CD14-positive monocyte (primary cell): ENCODE data around the gene GGA1. TPM values are rescaled to one million over a fixed set of nuclear protein-coding genes. Genes with fewer than 3 reads are reported as not detected.

Source experiments
- DNase-seq, 3 donors: peaks; one replicate each; pipeline ENCODE4 v3.0.0-alpha.2; 2011 to 2022
- H2AFZ ChIP-seq: 2 replicates; pipeline ENCODE4 v1.6.0; 2012; ENCODE audit warnings: mild to moderate bottlenecking, low read depth, low read length, inconsistent platforms; ENCODE audit not compliant: insufficient read depth, poor library complexity, severe bottlenecking
- H3K27ac ChIP-seq, 2 donors: 1 replicate in 1 of 2; 2 replicates in 1 of 2; pipeline ENCODE4 v1.5.1; 2012 to 2013; ENCODE audit warnings: low read length in 2 of 2, control low read depth in 1 of 2, inconsistent platforms in 1 of 2, low read depth in 1 of 2, mild to moderate bottlenecking in 1 of 2
- H3K27me3 ChIP-seq, 2 donors: one replicate each; pipeline versions ENCODE4 v1.6.0 to v1.6.1; 2011 to 2013; ENCODE audit warnings: low read length in 2 of 2; ENCODE audit not compliant: control insufficient read depth in 2 of 2, insufficient read depth in 2 of 2
- H3K36me3 ChIP-seq, 2 donors: replicated peaks in 1 of 2; 1 replicate in 1 of 2; 2 replicates in 1 of 2; pipeline versions ENCODE4 v1.5.1 to v1.6.1; 2012 to 2013; ENCODE audit warnings: low read length in 2 of 2, control low read depth in 1 of 2, inconsistent platforms in 1 of 2, mild to moderate bottlenecking in 1 of 2; ENCODE audit not compliant: insufficient read depth in 2 of 2, control insufficient read depth in 1 of 2
- H3K4me1 ChIP-seq, 2 donors: 1 replicate in 1 of 2; 2 replicates in 1 of 2; pipeline versions ENCODE4 v1.5.1 to v1.6.1; 2012 to 2013; ENCODE audit warnings: low read length in 2 of 2, control low read depth in 1 of 2, inconsistent platforms in 1 of 2, mild to moderate bottlenecking in 1 of 2, moderate library complexity in 1 of 2; ENCODE audit not compliant: insufficient read depth in 2 of 2, control insufficient read depth in 1 of 2
- H3K4me2 ChIP-seq: replicated peaks from 2 replicates; pipeline ENCODE3; 2012; ENCODE audit warnings: low read length, moderate library complexity, mild to moderate bottlenecking; ENCODE audit not compliant: poor library complexity, severe bottlenecking; ENCODE audit errors: extremely low read depth
- H3K4me3 ChIP-seq, 3 experiments: fragments of 200-600 bp in 1 of 3; sonication (generic) in 1 of 3; replicated peaks in 1 of 3; 1 replicate in 2 of 3; 2 replicates in 1 of 3; pipeline ENCODE4 v1.5.1; 2011 to 2013; ENCODE audit warnings: low read length in 3 of 3, mild to moderate bottlenecking in 3 of 3, control low read depth in 2 of 3, low read depth in 2 of 3, inconsistent platforms in 1 of 3, moderate library complexity in 1 of 3
- H3K79me2 ChIP-seq: 2 replicates; pipeline ENCODE4 v1.6.0; 2012; ENCODE audit warnings: mild to moderate bottlenecking, control low read depth, inconsistent platforms, low read length, moderate library complexity; ENCODE audit not compliant: insufficient read depth
- H3K9ac ChIP-seq: 2 replicates; pipeline ENCODE4 v1.6.0; 2017; ENCODE audit warnings: low read length, mild to moderate bottlenecking; ENCODE audit not compliant: insufficient read depth, poor library complexity, severe bottlenecking
- H3K9me3 ChIP-seq, 2 donors: replicated peaks in 1 of 2; 1 replicate in 1 of 2; 2 replicates in 1 of 2; pipeline versions ENCODE4 v1.5.1 to v1.6.1; 2012 to 2013; ENCODE audit warnings: low read length in 2 of 2, control low read depth in 1 of 2; ENCODE audit not compliant: control insufficient read depth in 1 of 2, insufficient read depth in 1 of 2
- H4K20me1 ChIP-seq: 2 replicates; pipeline ENCODE4 v1.6.0; 2012; ENCODE audit warnings: mild to moderate bottlenecking, low read length, control low read depth, moderate library complexity; ENCODE audit not compliant: insufficient read depth
- H3K27ac Mint-ChIP-seq, 7 donors: one replicate each; pipeline ENCODE4 v1.8.0; 2020; ENCODE audit warnings: mild to moderate bottlenecking in 7 of 7, mixed read lengths in 7 of 7, moderate library complexity in 6 of 7, inconsistent platforms in 2 of 7
- H3K27me3 Mint-ChIP-seq, 3 donors: one replicate each; pipeline ENCODE4 v1.8.0; 2021 to 2022; ENCODE audit warnings: low read depth in 3 of 3, mild to moderate bottlenecking in 3 of 3, mixed read lengths in 3 of 3, moderate library complexity in 3 of 3, inconsistent platforms in 1 of 3
- H3K36me3 Mint-ChIP-seq, 2 donors: one replicate each; pipeline ENCODE4 v1.8.0; 2020; ENCODE audit warnings: mixed read lengths in 2 of 2, inconsistent platforms in 1 of 2, mild to moderate bottlenecking in 1 of 2
- H3K4me1 Mint-ChIP-seq: one replicate; pipeline ENCODE4 v1.8.0; 2020; ENCODE audit warnings: mild to moderate bottlenecking, mixed read lengths
- H3K4me3 Mint-ChIP-seq, 2 donors: one replicate each; pipeline ENCODE4 v1.8.0; 2020; ENCODE audit warnings: mild to moderate bottlenecking in 2 of 2, mixed read lengths in 2 of 2, moderate library complexity in 1 of 2
- H3K9me3 Mint-ChIP-seq, 7 donors: one replicate each; pipeline ENCODE4 v1.8.0; 2020 to 2022; ENCODE audit warnings: mixed read lengths in 7 of 7, mild to moderate bottlenecking in 6 of 7, moderate library complexity in 6 of 7, inconsistent platforms in 2 of 7
- WGBS: methylation state at CpG from one replicate; pipeline ENCODE4 v1.1.5; 2013; ENCODE audit warnings: missing lambda C conversion rate; ENCODE audit not compliant: insufficient coverage; 5-methylcytosine and 5-hydroxymethylcytosine counted together
- intact Hi-C, 2 donors: fragments of 100-400 bp; cut with micrococcal nuclease; formaldehyde crosslinking; loops; one replicate each; pipeline versions ENCODE4 v1.15.0 to v1.15.1; 2023
- polyA plus RNA-seq, 3 donors: library from polyadenylated mRNA; depleted of rRNA in 1 of 3; unstranded in 2 of 3; stranded (reverse) in 1 of 3; fragments of 300-500 nt in 2 of 3; fragments of >200 nt in 1 of 3; fragmentation: Illumina TruSeq in 2 of 3; gene quantifications; 1 replicate in 2 of 3; 2 replicates in 1 of 3; pipeline ENCODE4 v1.2.3, GENCODE V29; 2012 to 2021
- TF ChIP-seq, protein P1 (sequence below): fragments of 200-600 bp; IDR thresholded peaks from one replicate; pipeline ENCODE4 v1.8.0; 2022; ENCODE audit warnings: antibody characterized with exemption, mild to moderate bottlenecking

The GGA1 gene
- polyA plus RNA-seq, 3 donors = 19.8 to 91.0 (median 24.8) TPM

DNA sequence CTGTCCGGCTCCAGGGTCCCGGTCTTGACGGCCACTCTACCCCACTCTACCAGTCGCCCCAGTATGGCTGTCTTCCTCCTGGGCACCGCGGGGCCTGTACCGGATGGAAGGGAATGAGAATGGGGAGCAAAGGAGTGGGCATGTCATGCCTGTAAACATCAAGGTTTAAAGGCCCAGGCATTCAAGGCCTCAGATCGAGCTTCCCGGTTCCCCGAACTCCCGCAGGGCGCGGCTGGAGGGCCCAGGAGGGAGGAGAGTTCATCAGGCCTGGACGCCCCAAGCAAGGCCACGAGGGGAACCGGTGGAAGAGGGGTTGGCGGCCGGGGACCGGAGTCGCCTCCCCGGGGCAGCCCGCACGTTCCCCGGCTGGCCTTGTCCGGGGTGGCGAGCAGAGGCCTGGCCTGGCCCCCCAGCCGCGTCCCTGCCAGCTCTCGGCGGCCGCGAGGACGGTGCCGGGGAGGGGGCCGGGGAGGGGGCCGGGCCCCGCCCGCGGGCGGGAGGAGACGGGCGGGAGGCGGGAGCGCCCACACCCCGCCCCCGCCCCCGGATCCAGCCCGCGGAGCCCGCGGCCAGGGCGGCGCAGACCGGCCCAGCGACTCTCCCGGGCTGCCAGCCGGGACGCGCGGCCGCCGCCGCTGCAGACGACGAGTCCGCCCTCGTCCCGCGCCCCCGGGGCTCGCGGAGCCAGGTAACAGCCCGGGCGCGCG is 48.6 kb upstream of the GGA1 start, which contains the start of gene CDC42EP1:
Gene CDC42EP1, plus strand, starts transcription at position 580 of the 707 bp plus-strand sequence. CDS start 5,870 bp downstream, outside the sequence.
- Mint-ChIP-seq H3K9me3 (peaks cover 0 to 16% (median 3%) of the 10 kb centered on the region in 7 donors), H3K27me3 (peaks cover 62 to 74% (median 72%) of the 10 kb centered on the region in 3 donors), H3K4me3 (peak within 1 kb of the TSS; percentile 84 to 88), H3K4me1 (peaks cover 40% of the 10 kb centered on the region), H3K27ac (peak within 1 kb of the TSS in 5 of 7 donors; percentile 15 to 86 (median 76)), H3K36me3 (peaks cover 13 to 17% of the 10 kb centered on the region in 2 donors)
- Histone ChIP-seq H3K4me3 (peak within 1 kb of the TSS; percentile 45 to 76 (median 47)), H3K9ac (peak within 1 kb of the TSS; percentile 72), H3K36me3 (no peaks in the 10 kb centered on the region), H3K4me2 (peak within 1 kb of the TSS; percentile 83), H2AFZ (peak within 1 kb of the TSS; percentile 73), H3K27ac (peak within 1 kb of the TSS in 1 of 2 donors; percentile 59), H3K27me3 (peaks cover 4 to 57% of the 10 kb centered on the region in 2 donors), H3K9me3 (no peaks in the 10 kb centered on the region), H3K79me2 (peaks cover 6% of the 10 kb centered on the region), H4K20me1 (peaks cover 31% of the 10 kb centered on the region), H3K4me1 (peaks cover 35 to 61% of the 10 kb centered on the region in 2 donors)
- WGBS = 2% methylated on average over 69 of the region's 76 CpGs
- TF ChIP-seq, protein P1, sequence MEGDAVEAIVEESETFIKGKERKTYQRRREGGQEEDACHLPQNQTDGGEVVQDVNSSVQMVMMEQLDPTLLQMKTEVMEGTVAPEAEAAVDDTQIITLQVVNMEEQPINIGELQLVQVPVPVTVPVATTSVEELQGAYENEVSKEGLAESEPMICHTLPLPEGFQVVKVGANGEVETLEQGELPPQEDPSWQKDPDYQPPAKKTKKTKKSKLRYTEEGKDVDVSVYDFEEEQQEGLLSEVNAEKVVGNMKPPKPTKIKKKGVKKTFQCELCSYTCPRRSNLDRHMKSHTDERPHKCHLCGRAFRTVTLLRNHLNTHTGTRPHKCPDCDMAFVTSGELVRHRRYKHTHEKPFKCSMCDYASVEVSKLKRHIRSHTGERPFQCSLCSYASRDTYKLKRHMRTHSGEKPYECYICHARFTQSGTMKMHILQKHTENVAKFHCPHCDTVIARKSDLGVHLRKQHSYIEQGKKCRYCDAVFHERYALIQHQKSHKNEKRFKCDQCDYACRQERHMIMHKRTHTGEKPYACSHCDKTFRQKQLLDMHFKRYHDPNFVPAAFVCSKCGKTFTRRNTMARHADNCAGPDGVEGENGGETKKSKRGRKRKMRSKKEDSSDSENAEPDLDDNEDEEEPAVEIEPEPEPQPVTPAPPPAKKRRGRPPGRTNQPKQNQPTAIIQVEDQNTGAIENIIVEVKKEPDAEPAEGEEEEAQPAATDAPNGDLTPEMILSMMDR = no peak
- intact Hi-C loops = loop anchor here in 1 of 2 donors (5.0 kb wide), 1 partner anchor 37 kb away; no protein-coding TSS in a partner anchor
- DNase-seq = no peak

DNA sequence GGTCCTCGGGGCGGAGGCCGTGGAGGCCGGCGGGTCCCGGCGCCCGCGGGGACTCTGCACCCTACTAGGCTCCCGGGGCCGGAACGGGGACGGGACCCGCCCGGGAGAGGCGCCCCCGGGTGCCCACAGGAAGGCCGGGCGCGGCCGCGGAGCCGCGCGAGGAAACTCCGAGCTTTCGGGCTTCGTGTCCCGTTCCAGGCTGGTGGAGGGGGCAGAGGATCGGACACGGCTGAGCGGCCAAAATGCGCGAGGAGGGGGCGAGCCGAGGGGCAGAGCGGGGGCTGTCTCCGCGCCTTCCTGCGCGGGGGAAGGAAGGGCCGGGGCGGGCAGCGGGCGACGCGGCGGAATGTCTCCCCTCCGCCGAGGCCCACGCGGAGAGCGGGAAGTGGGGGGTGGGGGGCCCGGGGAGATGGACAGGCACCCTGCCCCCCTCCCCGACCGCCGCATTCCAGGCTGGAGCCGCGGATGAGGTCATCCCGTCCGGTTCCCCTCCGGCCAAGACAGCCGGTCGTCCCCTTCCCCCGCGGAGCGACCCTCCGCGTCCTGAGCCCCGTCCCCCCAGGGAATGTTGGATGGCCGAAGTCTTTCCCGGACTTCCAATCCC is 47.9 kb upstream of the GGA1 start:
- DNase-seq = no peak
- peaks cover 59 to 75% (median 75%) of the 10 kb centered on the region in 3 donors for H3K27me3 Mint-ChIP-seq
- Histone ChIP-seq H3K79me2 (peaks cover 6% of the 10 kb centered on the region), H2AFZ (peak overlapping the region; percentile 73), H3K36me3 (no peaks in the 10 kb centered on the region), H3K27ac (peak overlapping the region in 1 of 2 donors; percentile 59), H4K20me1 (peaks cover 38% of the 10 kb centered on the region), H3K4me1 (peaks cover 39 to 68% of the 10 kb centered on the region in 2 donors), H3K9ac (peak overlapping the region; percentile 72), H3K9me3 (no peaks in the 10 kb centered on the region), H3K4me3 (peak overlapping the region; percentile 45 to 76 (median 47)), H3K27me3 (peaks cover 4 to 53% of the 10 kb centered on the region in 2 donors), H3K4me2 (peak overlapping the region; percentile 83)
- peak overlapping the region; percentile 84 to 88 for H3K4me3 Mint-ChIP-seq
- H3K36me3 Mint-ChIP-seq = peaks cover 17 to 18% of the 10 kb centered on the region in 2 donors
- intact Hi-C loops = loop anchor here in 1 of 2 donors (5.0 kb wide), 1 partner anchor 37 kb away; no protein-coding TSS in a partner anchor
- H3K9me3 Mint-ChIP-seq = peaks cover 0 to 16% (median 2%) of the 10 kb centered on the region in 7 donors
- H3K27ac Mint-ChIP-seq = peak overlapping the region in 3 of 7 donors; percentile 15 to 86 (median 85)
- WGBS = under 1% methylated on average over 51 of the region's 72 CpGs
- TF ChIP-seq, protein P1 = no peak
- H3K4me1 Mint-ChIP-seq = peaks cover 46% of the 10 kb centered on the region
